Karpas-422 (cell line): ENCODE results near the gene CLDN15. TPM values are rescaled to one million over a fixed set of nuclear protein-coding genes. Genes with fewer than 3 reads are reported as not detected.

Experiments
- DNase-seq: peaks from one replicate; pipeline ENCODE4 v3.0.0-alpha.2; 2015
- H2AFZ ChIP-seq: fragments of 200-600 bp; sonication (generic); 2 replicates; pipeline ENCODE4 v1.6.1; 2014; ENCODE audit warnings: antibody characterized with exemption, low read length, mixed read lengths
- H3K27ac ChIP-seq: fragments of 200-600 bp; sonication (generic); 2 replicates; pipeline ENCODE4 v1.5.1; 2014; ENCODE audit warnings: mild to moderate bottlenecking, low read length, moderate library complexity
- H3K27me3 ChIP-seq: fragments of 200-600 bp; sonication (generic); 2 replicates; pipeline ENCODE4 v1.6.1; 2014; ENCODE audit warnings: low read length, mixed read lengths
- H3K36me3 ChIP-seq: fragments of 200-600 bp; sonication (generic); 2 replicates; pipeline ENCODE4 v1.6.1; 2014; ENCODE audit warnings: low read length, mixed read lengths; ENCODE audit not compliant: insufficient read depth
- H3K4me1 ChIP-seq: fragments of 200-600 bp; sonication (generic); 2 replicates; pipeline ENCODE4 v1.6.1; 2014; ENCODE audit warnings: mild to moderate bottlenecking, low read length, mixed read lengths
- H3K4me2 ChIP-seq: fragments of 200-600 bp; sonication (generic); 2 replicates; pipeline ENCODE4 v1.6.1; 2014; ENCODE audit warnings: low read length, low read depth, mild to moderate bottlenecking; ENCODE audit not compliant: poor library complexity, severe bottlenecking
- H3K4me3 ChIP-seq: fragments of 200-600 bp; sonication (generic); 2 replicates; pipeline ENCODE4 v1.5.1; 2014; ENCODE audit warnings: mild to moderate bottlenecking, antibody characterized with exemption, low read length, mixed read lengths
- H3K79me2 ChIP-seq: fragments of 200-600 bp; sonication (generic); 2 replicates; pipeline ENCODE4 v1.6.1; 2014; ENCODE audit warnings: mild to moderate bottlenecking, low read length, mixed read lengths
- H3K9ac ChIP-seq: fragments of 200-600 bp; sonication (generic); 2 replicates; pipeline ENCODE4 v1.6.0; 2014; ENCODE audit warnings: low read length
- H3K9me2 ChIP-seq: fragments of 200-600 bp; sonication (generic), shearing (Covaris generic); replicated peaks from 2 replicates; pipeline ENCODE4 v1.6.0; 2014; ENCODE audit warnings: mild to moderate bottlenecking, low read length, moderate library complexity; ENCODE audit not compliant: insufficient read depth
- H3K9me3 ChIP-seq: fragments of 300-700, 200-600 bp; sonication (generic); 2 replicates; pipeline ENCODE4 v1.6.1; 2014; ENCODE audit warnings: low read length, mixed read lengths
- H4K20me1 ChIP-seq: fragments of 200-600 bp; sonication (generic); 2 replicates; pipeline ENCODE4 v1.6.1; 2014; ENCODE audit warnings: mild to moderate bottlenecking, antibody characterized with exemption, low read length, low read depth; ENCODE audit not compliant: insufficient read depth
- total RNA-seq: library from RNA; depleted of rRNA; stranded (reverse); fragments of >200 nt; shearing (Covaris generic); gene quantifications from 2 replicates; pipeline ENCODE4 v1.2.3, GENCODE V29; 2014; ENCODE audit warnings: low replicate concordance

Gene CLDN15
- total RNA-seq, 1 experiment from 2014 or later: 12.2 TPM

DNA sequence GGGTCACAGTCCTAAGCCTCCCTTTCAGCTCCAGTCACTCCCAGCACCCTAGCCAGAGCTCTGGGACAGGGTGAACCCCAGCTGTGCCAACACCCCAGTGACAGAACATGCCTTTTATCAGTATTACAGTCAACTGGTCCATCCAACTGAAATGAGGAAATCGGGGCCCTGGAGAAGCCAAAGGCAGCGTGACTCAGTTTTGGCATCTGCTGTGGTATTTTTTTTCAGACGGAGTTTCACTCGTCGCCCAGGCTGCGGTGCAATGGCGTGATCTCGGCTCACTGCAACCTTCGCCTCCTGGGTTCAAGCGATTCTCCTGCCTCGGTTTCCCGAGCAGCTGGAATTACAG, 3.4 kb upstream of the CLDN15 start:
- Histone ChIP-seq H3K9me2 (no peaks in the 10 kb centered on the region), H2AFZ (no peak overlapping the region), H3K4me1 (peaks cover 21% of the 10 kb centered on the region), H3K36me3 (no peaks in the 10 kb centered on the region), H3K27ac (no peak overlapping the region), H4K20me1 (peaks cover 9% of the 10 kb centered on the region; the same call in 1 of the 2 replicates), H3K9me3 (no peaks in the 10 kb centered on the region), H3K79me2 (peaks cover 35% of the 10 kb centered on the region), H3K9ac (no peak overlapping the region), H3K27me3 (no peaks in the 10 kb centered on the region), H3K4me2 (no peak overlapping the region), H3K4me3 (no peak overlapping the region)
- no peak for DNase-seq

DNA sequence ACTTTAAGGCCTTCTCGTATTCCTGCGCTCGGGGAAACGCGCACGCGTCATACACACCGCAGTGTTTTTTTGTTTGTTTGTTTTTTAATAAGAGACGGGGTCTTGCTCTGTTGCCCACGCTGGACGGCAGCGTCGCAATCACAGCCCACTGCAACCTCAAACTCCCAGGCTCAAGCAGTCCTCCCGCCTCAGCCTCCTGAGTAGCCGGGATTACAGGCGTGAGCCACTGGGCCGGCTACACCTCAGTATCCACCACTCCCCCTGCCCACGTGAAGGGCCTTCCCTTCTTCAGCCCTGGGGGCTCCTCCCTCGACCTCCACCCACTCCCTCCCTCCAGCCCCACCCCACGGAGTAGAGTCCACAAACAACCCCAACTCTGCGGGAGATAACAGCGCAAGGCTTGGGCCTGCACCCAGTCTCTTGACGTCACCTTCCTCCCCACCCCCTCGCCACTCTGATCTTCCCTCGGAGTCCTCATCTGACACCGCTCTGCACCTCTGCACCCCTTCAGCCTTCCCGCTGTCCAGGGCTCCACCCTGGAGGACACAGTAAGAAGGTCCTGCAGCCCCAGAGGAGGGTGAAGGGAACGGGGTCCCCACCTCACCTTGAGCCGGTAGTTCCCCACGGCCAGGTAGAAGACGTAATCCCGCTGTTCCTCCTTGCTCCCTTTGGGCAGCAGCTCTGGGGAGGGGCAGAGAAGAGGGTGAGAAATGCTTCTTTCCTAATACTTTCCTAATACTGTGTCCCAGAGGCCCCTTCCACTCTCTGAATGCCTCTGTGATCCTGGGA, 2.8 kb upstream of the CLDN15 start:
- Histone ChIP-seq H3K4me3 (no peak overlapping the region), H4K20me1 (peaks cover 9% of the 10 kb centered on the region; the same call in 1 of the 2 replicates), H3K4me2 (no peak overlapping the region), H3K36me3 (no peaks in the 10 kb centered on the region), H3K9me3 (no peaks in the 10 kb centered on the region), H3K27me3 (no peaks in the 10 kb centered on the region), H3K9me2 (no peaks in the 10 kb centered on the region), H3K27ac (no peak overlapping the region), H3K4me1 (peaks cover 16% of the 10 kb centered on the region), H3K79me2 (peaks cover 29% of the 10 kb centered on the region), H2AFZ (no peak overlapping the region), H3K9ac (no peak overlapping the region)
- DNase-seq: no peak

- H3K9ac ChIP-seq: no peak overlapping the region
- H3K4me1 ChIP-seq: peaks cover 11% of the 10 kb centered on the region
- no peaks in the 10 kb centered on the region for H3K36me3 ChIP-seq
- H3K9me2 ChIP-seq: no peaks in the 10 kb centered on the region
- H3K79me2 ChIP-seq: peaks cover 26% of the 10 kb centered on the region
- H2AFZ ChIP-seq: no peak overlapping the region
- no peak for DNase-seq
- H3K27me3 ChIP-seq: no peaks in the 10 kb centered on the region
- H4K20me1 ChIP-seq: peaks cover 9% of the 10 kb centered on the region; the same call in 1 of the 2 replicates
- H3K9me3 ChIP-seq: no peaks in the 10 kb centered on the region
- no peak overlapping the region for H3K4me3 ChIP-seq
- no peak overlapping the region for H3K4me2 ChIP-seq
- H3K27ac ChIP-seq: no peak overlapping the region
Observed at GRCh38 chr7:101239951-101240220, 2.3 kb upstream of the CLDN15 start.

- Histone ChIP-seq H4K20me1 (peaks cover 7% of the 10 kb centered on the region; the same call in 1 of the 2 replicates), H3K79me2 (peaks cover 24% of the 10 kb centered on the region), H3K27me3 (no peaks in the 10 kb centered on the region), H3K4me3 (no peak overlapping the region), H3K36me3 (no peaks in the 10 kb centered on the region), H3K27ac (no peak overlapping the region), H3K9me3 (no peaks in the 10 kb centered on the region), H3K4me2 (no peak overlapping the region), H3K9ac (no peak overlapping the region), H3K9me2 (no peaks in the 10 kb centered on the region), H2AFZ (no peak overlapping the region), H3K4me1 (peaks cover 11% of the 10 kb centered on the region)
- no peak for DNase-seq
Observed at GRCh38 chr7:101239191-101239950, 1.8 kb upstream of the CLDN15 start.

GRCh38 chr7:101238226-101239182, 902 bp upstream of the CLDN15 start:
- Histone ChIP-seq H3K27me3 (no peaks in the 10 kb centered on the region), H3K4me3 (no peak overlapping the region), H3K27ac (no peak overlapping the region), H3K4me2 (no peak overlapping the region), H3K4me1 (peaks cover 5% of the 10 kb centered on the region), H3K9ac (no peak overlapping the region), H3K9me3 (no peaks in the 10 kb centered on the region), H3K36me3 (no peaks in the 10 kb centered on the region), H3K79me2 (peaks cover 15% of the 10 kb centered on the region), H3K9me2 (no peaks in the 10 kb centered on the region), H2AFZ (no peak overlapping the region), H4K20me1 (0 out of 2 replicates have a peak, but pooled peaks cover 2% of the 10 kb centered on the region)
- no peak for DNase-seq

GRCh38 chr7:101236292-101236835, 1.2 kb downstream of the CLDN15 start:
- Histone ChIP-seq H3K27ac (no peak overlapping the region), H3K79me2 (no peaks in the 10 kb centered on the region), H3K4me2 (no peak overlapping the region), H2AFZ (no peak overlapping the region), H4K20me1 (no peaks in the 10 kb centered on the region), H3K9ac (no peak overlapping the region), H3K9me3 (no peaks in the 10 kb centered on the region), H3K27me3 (no peaks in the 10 kb centered on the region), H3K9me2 (no peaks in the 10 kb centered on the region), H3K36me3 (no peaks in the 10 kb centered on the region), H3K4me1 (no peaks in the 10 kb centered on the region), H3K4me3 (no peak overlapping the region)
- DNase-seq: no peak

DNA sequence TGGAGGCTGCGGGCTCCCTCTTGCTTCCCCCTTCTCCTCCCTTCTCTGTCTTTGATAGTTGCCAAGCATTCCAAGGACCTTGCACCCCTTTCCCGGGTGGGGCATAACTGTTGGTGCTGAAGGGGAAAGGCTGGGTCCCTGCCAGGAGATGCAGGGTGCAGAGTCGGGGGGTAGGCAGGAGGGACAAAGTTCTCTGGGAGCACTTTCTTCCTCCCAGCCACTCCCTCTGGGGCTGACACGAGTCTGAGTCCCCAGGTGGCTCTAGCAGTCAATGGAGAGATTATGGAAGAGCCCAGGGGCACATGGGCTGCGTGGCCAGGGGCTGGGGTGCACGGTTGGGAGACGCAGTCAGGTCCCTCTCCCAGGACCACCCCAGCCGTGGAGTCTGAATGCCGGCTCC, 2.1 kb downstream of the CLDN15 start:
- Histone ChIP-seq H3K4me1 (no peaks in the 10 kb centered on the region), H2AFZ (no peak overlapping the region), H3K4me3 (no peak overlapping the region), H3K4me2 (no peak overlapping the region), H4K20me1 (no peaks in the 10 kb centered on the region), H3K27ac (no peak overlapping the region), H3K79me2 (no peaks in the 10 kb centered on the region), H3K9me3 (no peaks in the 10 kb centered on the region), H3K36me3 (no peaks in the 10 kb centered on the region), H3K9me2 (no peaks in the 10 kb centered on the region), H3K27me3 (no peaks in the 10 kb centered on the region), H3K9ac (no peak overlapping the region)
- no peak for DNase-seq
